Neural cell (in vitro differentiated cells): ENCODE data around the gene GPHN. TPM values are rescaled to one million over a fixed set of nuclear protein-coding genes. Genes with fewer than 3 reads are reported as not detected.
"Not testable (repeated sequence)": the region's sequence is repeated elsewhere in the genome, so short reads cannot be mapped to it uniquely, and the experiment has no call there.

Source experiments
- H2AFZ ChIP-seq: fragments of 200-600, 300-800 bp; sonication (generic), shearing (Covaris generic); 2 replicates; pipeline ENCODE4 v1.6.0; 2014; ENCODE audit warnings: low read depth, mild to moderate bottlenecking, antibody characterized with exemption, low read length, moderate library complexity
- H3F3A ChIP-seq: fragments of 200-600 bp; shearing (Covaris generic); 2 replicates; pipeline ENCODE4 v1.6.1; 2016; ENCODE audit warnings: mild to moderate bottlenecking, moderate library complexity, mixed read lengths, antibody characterized with exemption, low read length; ENCODE audit not compliant: insufficient read depth, poor library complexity, severe bottlenecking
- H3K27ac ChIP-seq: fragments of 200-600, 300-800 bp; sonication (generic), shearing (Covaris generic); 2 replicates; pipeline ENCODE4 v1.5.1; 2014; ENCODE audit warnings: mild to moderate bottlenecking, low read length, moderate library complexity
- H3K27me3 ChIP-seq: fragments of 300-800, 200-600 bp; sonication (generic), shearing (Covaris generic); 2 replicates; pipeline ENCODE4 v1.6.0; 2014; ENCODE audit warnings: mild to moderate bottlenecking, low read depth, low read length, moderate library complexity; ENCODE audit not compliant: insufficient read depth
- H3K36me3 ChIP-seq: fragments of 300-800, 200-600 bp; sonication (generic), shearing (Covaris generic); 2 replicates; pipeline ENCODE4 v1.5.1; 2014; ENCODE audit warnings: mild to moderate bottlenecking, antibody characterized with exemption, low read length, moderate library complexity; ENCODE audit not compliant: insufficient read depth
- H3K4me2 ChIP-seq: fragments of 300-800, 200-600 bp; sonication (generic), shearing (Covaris generic); 2 replicates; pipeline ENCODE4 v1.6.0; 2014; ENCODE audit warnings: mild to moderate bottlenecking, low read length
- H3K4me3 ChIP-seq: fragments of 300-800, 200-600 bp; sonication (generic), shearing (Covaris generic); 2 replicates; pipeline ENCODE4 v1.5.1; 2014; ENCODE audit warnings: mild to moderate bottlenecking, low read length, moderate library complexity
- H3K79me2 ChIP-seq: fragments of 200-600 bp; shearing (Covaris generic); replicated peaks from 2 replicates; pipeline ENCODE4 v1.6.0; 2014; ENCODE audit warnings: mild to moderate bottlenecking, low read length, moderate library complexity; ENCODE audit not compliant: insufficient read depth
- H3K9ac ChIP-seq: fragments of 300-800, 200-600 bp; sonication (generic), shearing (Covaris generic); 2 replicates; pipeline ENCODE4 v1.6.1; 2016; ENCODE audit warnings: mild to moderate bottlenecking, low read length, mixed read lengths
- H3K9me2 ChIP-seq: fragments of 200-600 bp; shearing (Covaris generic); 2 replicates; pipeline ENCODE4 v1.6.1; 2016; ENCODE audit warnings: mild to moderate bottlenecking, low read length, mixed read lengths; ENCODE audit not compliant: insufficient read depth
- H3K9me3 ChIP-seq: fragments of 200-600, 300-800 bp; sonication (generic), shearing (Covaris generic); 2 replicates; pipeline ENCODE4 v1.6.1; 2016; ENCODE audit warnings: mild to moderate bottlenecking, mixed run types, low read length, moderate library complexity, mixed read lengths
- H4K20me1 ChIP-seq: fragments of 200-600 bp; shearing (Covaris generic); 2 replicates; pipeline ENCODE4 v1.6.1; 2016; ENCODE audit warnings: mild to moderate bottlenecking, mixed run types; ENCODE audit not compliant: insufficient read depth
- EP300 ChIP-seq: fragments of 450-650 bp; conservative IDR thresholded peaks from 2 replicates; pipeline ENCODE4 v1.6.1; 2014; ENCODE audit warnings: antibody characterized with exemption, mild to moderate bottlenecking, moderate library complexity; ENCODE audit not compliant: poor library complexity, severe bottlenecking
- EZH2 ChIP-seq: fragments of 200-600, 300-800 bp; shearing (Covaris generic), sonication (generic); IDR thresholded peaks from 2 replicates; pipeline ENCODE4 v1.6.1; 2014; ENCODE audit warnings: antibody characterized with exemption, low read length, borderline replicate concordance, mild to moderate bottlenecking; ENCODE audit not compliant: insufficient read depth, poor library complexity, severe bottlenecking
- MXI1 ChIP-seq: fragments of 450-650 bp; conservative IDR thresholded peaks from 2 replicates; pipeline ENCODE4 v1.6.1; 2014; ENCODE audit warnings: antibody characterized with exemption, mild to moderate bottlenecking; ENCODE audit not compliant: poor library complexity, severe bottlenecking
- POLR2AphosphoS5 ChIP-seq: IDR thresholded peaks from 2 replicates; pipeline ENCODE4 v1.6.1; 2012
- RAD21 ChIP-seq: fragments of 450-650 bp; conservative IDR thresholded peaks from 2 replicates; pipeline ENCODE4 v1.6.1; 2014; ENCODE audit warnings: antibody characterized with exemption, mild to moderate bottlenecking, moderate library complexity
- SMC3 ChIP-seq: fragments of 450-650 bp; conservative IDR thresholded peaks from 2 replicates; pipeline ENCODE4 v1.6.1; 2014; ENCODE audit warnings: antibody characterized with exemption, mild to moderate bottlenecking, moderate library complexity; ENCODE audit not compliant: poor library complexity
- TAF1 ChIP-seq: IDR thresholded peaks from 2 replicates; pipeline ENCODE4 v1.6.1; 2012; ENCODE audit warnings: low read depth
- polyA plus RNA-seq: library from polyadenylated mRNA; depleted of rRNA; stranded (reverse); fragments of >200 nt; gene quantifications from 2 replicates; pipeline ENCODE4 v1.2.3, GENCODE V29; 2014
- TF ChIP-seq, protein P1 (sequence below): IDR thresholded peaks from 2 replicates; pipeline ENCODE4 v1.6.1; 2012; ENCODE audit warnings: borderline replicate concordance
- TF ChIP-seq, protein P2 (sequence below): fragments of 450-650 bp; IDR thresholded peaks from 2 replicates; pipeline ENCODE4 v1.5.1; 2014; ENCODE audit warnings: antibody characterized with exemption, mild to moderate bottlenecking, moderate library complexity; ENCODE audit not compliant: poor library complexity, severe bottlenecking

The GPHN gene
- polyA plus RNA-seq, 1 donor from 2014 or later = 135 TPM

DNA sequence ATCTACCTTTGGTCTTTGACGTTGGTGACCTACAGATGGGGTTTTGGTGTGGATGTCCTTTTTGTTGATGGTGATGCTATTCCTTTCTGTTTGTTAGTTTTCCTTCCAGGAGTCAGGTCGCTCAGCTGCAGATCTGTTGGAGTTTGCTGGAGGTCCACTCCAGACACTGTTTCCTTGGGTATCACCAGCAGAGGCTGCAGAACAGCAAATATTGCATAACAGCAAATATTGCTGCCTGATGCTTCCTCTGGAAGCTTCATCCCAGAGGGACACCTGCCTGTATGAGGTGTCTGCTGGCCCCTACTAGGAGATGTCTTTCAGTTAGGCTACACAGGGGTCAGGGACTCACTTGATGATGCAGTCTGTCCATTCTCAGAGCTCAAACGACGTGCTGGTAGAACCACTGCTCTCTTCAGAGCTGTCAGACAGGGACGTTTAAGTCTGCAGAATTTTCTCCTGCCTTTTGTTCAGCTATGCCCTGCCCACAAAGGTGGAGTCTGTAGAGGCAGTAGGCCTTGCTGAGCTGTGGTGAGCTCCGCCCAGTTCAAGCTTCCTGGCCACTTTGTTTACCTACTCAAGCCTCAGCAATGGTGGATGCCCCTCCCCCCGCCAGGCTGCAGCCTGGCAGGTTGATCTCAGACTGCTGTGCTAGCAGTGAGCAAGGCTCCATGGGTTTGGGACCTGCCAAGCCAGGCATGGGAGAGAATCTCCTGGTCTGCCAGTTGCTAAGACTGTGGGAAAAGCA, 559.3 kb downstream of the GPHN start:
- H3K4me3 ChIP-seq, H2AFZ ChIP-seq, H3K9me2 ChIP-seq, H3K9ac ChIP-seq, H4K20me1 ChIP-seq, H3K27ac ChIP-seq, H3K4me2 ChIP-seq, H3K36me3 ChIP-seq, H3K79me2 ChIP-seq, H3K9me3 ChIP-seq, H3K27me3 ChIP-seq, H3F3A ChIP-seq: not testable (repeated sequence)

DNA sequence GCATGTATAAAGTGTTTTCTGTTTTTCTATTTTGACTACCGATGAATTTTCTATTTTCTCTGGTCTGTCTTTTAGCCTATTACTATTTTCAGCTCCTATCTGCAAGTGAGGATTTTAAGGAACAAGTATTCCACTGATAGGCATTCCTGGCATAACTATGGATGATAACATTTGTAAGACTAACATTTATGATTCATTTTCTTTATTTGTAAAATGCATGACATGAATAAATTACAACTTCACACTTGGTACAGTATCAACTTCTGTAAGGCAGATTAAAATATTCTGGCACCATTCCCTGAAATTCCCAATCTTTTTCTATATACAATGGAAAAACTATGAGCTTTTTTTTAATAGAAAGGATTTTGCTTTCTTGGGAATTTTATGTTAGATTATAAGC, 560.3 kb downstream of the GPHN start:
- no peaks in the 10 kb centered on the region for H4K20me1 ChIP-seq
- no peaks in the 10 kb centered on the region for H3K9me2 ChIP-seq
- H3K27me3 ChIP-seq = no peaks in the 10 kb centered on the region
- H3K79me2 ChIP-seq = no peaks in the 10 kb centered on the region
- no peak overlapping the region for H3K9ac ChIP-seq
- H3K4me2 ChIP-seq = no peak overlapping the region
- TF ChIP-seq POLR2AphosphoS5 (no peak), RAD21 (no peak), EZH2 (no peak), EP300 (no peak), MXI1 (no peak), SMC3 (no peak), TAF1 (no peak)
- TF ChIP-seq, protein P1, sequence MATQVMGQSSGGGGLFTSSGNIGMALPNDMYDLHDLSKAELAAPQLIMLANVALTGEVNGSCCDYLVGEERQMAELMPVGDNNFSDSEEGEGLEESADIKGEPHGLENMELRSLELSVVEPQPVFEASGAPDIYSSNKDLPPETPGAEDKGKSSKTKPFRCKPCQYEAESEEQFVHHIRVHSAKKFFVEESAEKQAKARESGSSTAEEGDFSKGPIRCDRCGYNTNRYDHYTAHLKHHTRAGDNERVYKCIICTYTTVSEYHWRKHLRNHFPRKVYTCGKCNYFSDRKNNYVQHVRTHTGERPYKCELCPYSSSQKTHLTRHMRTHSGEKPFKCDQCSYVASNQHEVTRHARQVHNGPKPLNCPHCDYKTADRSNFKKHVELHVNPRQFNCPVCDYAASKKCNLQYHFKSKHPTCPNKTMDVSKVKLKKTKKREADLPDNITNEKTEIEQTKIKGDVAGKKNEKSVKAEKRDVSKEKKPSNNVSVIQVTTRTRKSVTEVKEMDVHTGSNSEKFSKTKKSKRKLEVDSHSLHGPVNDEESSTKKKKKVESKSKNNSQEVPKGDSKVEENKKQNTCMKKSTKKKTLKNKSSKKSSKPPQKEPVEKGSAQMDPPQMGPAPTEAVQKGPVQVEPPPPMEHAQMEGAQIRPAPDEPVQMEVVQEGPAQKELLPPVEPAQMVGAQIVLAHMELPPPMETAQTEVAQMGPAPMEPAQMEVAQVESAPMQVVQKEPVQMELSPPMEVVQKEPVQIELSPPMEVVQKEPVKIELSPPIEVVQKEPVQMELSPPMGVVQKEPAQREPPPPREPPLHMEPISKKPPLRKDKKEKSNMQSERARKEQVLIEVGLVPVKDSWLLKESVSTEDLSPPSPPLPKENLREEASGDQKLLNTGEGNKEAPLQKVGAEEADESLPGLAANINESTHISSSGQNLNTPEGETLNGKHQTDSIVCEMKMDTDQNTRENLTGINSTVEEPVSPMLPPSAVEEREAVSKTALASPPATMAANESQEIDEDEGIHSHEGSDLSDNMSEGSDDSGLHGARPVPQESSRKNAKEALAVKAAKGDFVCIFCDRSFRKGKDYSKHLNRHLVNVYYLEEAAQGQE = no peak
- TF ChIP-seq, protein P2, sequence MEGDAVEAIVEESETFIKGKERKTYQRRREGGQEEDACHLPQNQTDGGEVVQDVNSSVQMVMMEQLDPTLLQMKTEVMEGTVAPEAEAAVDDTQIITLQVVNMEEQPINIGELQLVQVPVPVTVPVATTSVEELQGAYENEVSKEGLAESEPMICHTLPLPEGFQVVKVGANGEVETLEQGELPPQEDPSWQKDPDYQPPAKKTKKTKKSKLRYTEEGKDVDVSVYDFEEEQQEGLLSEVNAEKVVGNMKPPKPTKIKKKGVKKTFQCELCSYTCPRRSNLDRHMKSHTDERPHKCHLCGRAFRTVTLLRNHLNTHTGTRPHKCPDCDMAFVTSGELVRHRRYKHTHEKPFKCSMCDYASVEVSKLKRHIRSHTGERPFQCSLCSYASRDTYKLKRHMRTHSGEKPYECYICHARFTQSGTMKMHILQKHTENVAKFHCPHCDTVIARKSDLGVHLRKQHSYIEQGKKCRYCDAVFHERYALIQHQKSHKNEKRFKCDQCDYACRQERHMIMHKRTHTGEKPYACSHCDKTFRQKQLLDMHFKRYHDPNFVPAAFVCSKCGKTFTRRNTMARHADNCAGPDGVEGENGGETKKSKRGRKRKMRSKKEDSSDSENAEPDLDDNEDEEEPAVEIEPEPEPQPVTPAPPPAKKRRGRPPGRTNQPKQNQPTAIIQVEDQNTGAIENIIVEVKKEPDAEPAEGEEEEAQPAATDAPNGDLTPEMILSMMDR = no peak
- no peak overlapping the region for H3K4me3 ChIP-seq
- no peak overlapping the region for H3K27ac ChIP-seq
- H2AFZ ChIP-seq = no peak overlapping the region
- H3K9me3 ChIP-seq = no peaks in the 10 kb centered on the region
- no peaks in the 10 kb centered on the region for H3K36me3 ChIP-seq
- no peaks in the 10 kb centered on the region for H3F3A ChIP-seq
